ENCODE results near the gene RAP1B. TPM values are rescaled to one million over a fixed set of nuclear protein-coding genes. Genes with fewer than 3 reads are reported as not detected.
A peak's percentile ranks its signal among the peaks of the same experiment; 100 is the strongest.

The RAP1B gene
- polyA plus RNA-seq, 4 donors = 153 to 195 (median 188) TPM

- DNase-seq (ENCODE audit: low read depth in 4 of 4, low spot score in 2 of 4) = peak; percentile 92 to 98 (median 94)
These were observed 76.2 kb downstream of the RAP1B start, which contains the start of gene NUP107 for GRCh38 chr12:68686595-68687521. Gene NUP107, plus strand, starts transcription at chr12:68686978. Its CDS starts 88 bp downstream, at chr12:68687066.

- no peak for DNase-seq (ENCODE audit: low read depth in 4 of 4, low spot score in 2 of 4)
These were observed 84.8 kb downstream of the RAP1B start for GRCh38 chr12:68695454-68695853.

GRCh38 chr12:68699486-68699885, 88.8 kb downstream of the RAP1B start:
- DNase-seq (ENCODE audit: low read depth in 4 of 4, low spot score in 2 of 4) = no peak

Other genes starting within 250 kb of the RAP1B start
- gene NUP107, start 76.1 kb downstream of the RAP1B start, polyA plus RNA-seq (ENCODE audit: insufficient read length in 4 of 4) = 10 to 100 TPM; 65.3 to 81.6 (median 69.4) TPM
- 10 to 100 TPM; 14.1 to 21.1 (median 19.2) TPM for gene SLC35E3, start 135.3 kb downstream of the RAP1B start, polyA plus RNA-seq (ENCODE audit: insufficient read length in 4 of 4)
- gene MDM2, start 197.3 kb downstream of the RAP1B start, polyA plus RNA-seq (ENCODE audit: insufficient read length in 4 of 4) = 10 to 100 TPM; 52.3 to 76.4 (median 57.5) TPM